ENCODE results near the gene FBXO11.

The FBXO11 gene

GRCh38 chr2:47815764-47816163 lies 90.5 kb downstream of the FBXO11 start:
- no peak for DNase-seq (ENCODE audit: extremely low read depth, low read depth)
- H3K4me3 ChIP-seq (replicated peaks; ENCODE audit: low read depth, low read length): no peak overlapping the region
- TF ChIP-seq CTCF (IDR thresholded peaks at IDR 0.05; ENCODE audit: low read depth, low read length, missing control alignments): no peak

- no peak for DNase-seq (ENCODE audit: extremely low read depth, low read depth)
- TF ChIP-seq CTCF (IDR thresholded peaks at IDR 0.05; ENCODE audit: low read depth, low read length, missing control alignments): no peak
- H3K4me3 ChIP-seq (replicated peaks; ENCODE audit: low read depth, low read length): no peak overlapping the region
Observed at GRCh38 chr2:47811668-47812067, 94.6 kb downstream of the FBXO11 start.

GRCh38 chr2:47810850-47811249 lies 95.4 kb downstream of the FBXO11 start:
- no peak for DNase-seq (ENCODE audit: extremely low read depth, low read depth)
- no peak overlapping the region for H3K4me3 ChIP-seq (replicated peaks; ENCODE audit: low read depth, low read length)
- TF ChIP-seq CTCF (IDR thresholded peaks at IDR 0.05; ENCODE audit: low read depth, low read length, missing control alignments): no peak

GRCh38 chr2:47809903-47810302 lies 96.4 kb downstream of the FBXO11 start:
- DNase-seq (ENCODE audit: extremely low read depth, low read depth): no peak
- TF ChIP-seq CTCF (IDR thresholded peaks at IDR 0.05; ENCODE audit: low read depth, low read length, missing control alignments): no peak
- H3K4me3 ChIP-seq (replicated peaks; ENCODE audit: low read depth, low read length): no peak overlapping the region

GRCh38 chr2:47808614-47809013 lies 97.7 kb downstream of the FBXO11 start:
- no peak for TF ChIP-seq CTCF (IDR thresholded peaks at IDR 0.05; ENCODE audit: low read depth, low read length, missing control alignments)
- DNase-seq (ENCODE audit: extremely low read depth, low read depth): no peak
- no peak overlapping the region for H3K4me3 ChIP-seq (replicated peaks; ENCODE audit: low read depth, low read length)

- no peak for DNase-seq (ENCODE audit: extremely low read depth, low read depth)
- no peak for TF ChIP-seq CTCF (IDR thresholded peaks at IDR 0.05; ENCODE audit: low read depth, low read length, missing control alignments)
- no peak overlapping the region for H3K4me3 ChIP-seq (replicated peaks; ENCODE audit: low read depth, low read length)
Observed at GRCh38 chr2:47805850-47806249, 100.4 kb downstream of the FBXO11 start.

GRCh38 chr2:47803770-47804169 lies 102.5 kb downstream of the FBXO11 start:
- TF ChIP-seq CTCF (IDR thresholded peaks at IDR 0.05; ENCODE audit: low read depth, low read length, missing control alignments): no peak
- no peak overlapping the region for H3K4me3 ChIP-seq (replicated peaks; ENCODE audit: low read depth, low read length)
- DNase-seq (ENCODE audit: extremely low read depth, low read depth): no peak
